Measurements from ENCODE around the gene ABHD8. TPM values are rescaled to one million over a fixed set of nuclear protein-coding genes. Genes with fewer than 3 reads are reported as not detected.

ABHD8 gene
- polyA plus RNA-seq, 3 donors, result 11.3 to 14.9 (median 12.5) TPM

DNA sequence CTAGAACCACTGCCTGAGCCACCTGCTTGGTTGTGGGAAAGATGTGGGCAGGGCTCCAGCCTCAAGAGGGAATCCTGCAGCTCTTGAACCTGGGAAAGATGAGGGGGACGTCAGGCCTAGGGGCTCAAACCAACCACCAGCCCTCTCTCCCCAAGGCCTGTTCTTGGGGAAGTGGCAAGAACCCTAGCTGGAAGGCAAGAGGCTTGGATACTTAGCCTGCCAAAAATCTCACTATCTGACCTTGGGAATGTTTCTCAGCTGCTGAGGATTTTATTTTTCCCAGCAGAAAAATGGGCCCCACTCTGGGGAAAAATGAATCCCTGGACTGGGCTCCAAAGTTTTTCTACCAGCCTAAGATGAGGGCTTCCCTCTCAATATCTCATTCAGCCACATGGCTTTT, 43.3 kb downstream of the ABHD8 start:
- H3K27me3 ChIP-seq (ENCODE audit: control insufficient read depth in 2 of 2, insufficient read depth in 2 of 2, low read length in 2 of 2), result no peaks in the 10 kb centered on the region
- no peak overlapping the region for H3K27ac ChIP-seq (ENCODE audit: low read depth in 1 of 2, low read length in 2 of 2)
- no peak overlapping the region for H3K4me3 Mint-ChIP-seq
- H3K27ac Mint-ChIP-seq, result no peak overlapping the region
- H3K9me3 Mint-ChIP-seq, result peaks cover 0 to 2% (median 0%) of the 10 kb centered on the region in 7 donors
- no peak overlapping the region for H3K9ac ChIP-seq (ENCODE audit: insufficient read depth, low read length, poor library complexity, severe bottlenecking)
- no peaks in the 10 kb centered on the region for H3K4me1 ChIP-seq (ENCODE audit: control insufficient read depth in 1 of 2, insufficient read depth in 2 of 2, low read length in 2 of 2)
- no CpG with 5 or more reads among the region's 1 CpG for WGBS (ENCODE audit: insufficient coverage)
- no peaks in the 10 kb centered on the region for H3K9me3 ChIP-seq (replicated peaks in 1 of 2; ENCODE audit: control insufficient read depth in 1 of 2, insufficient read depth in 1 of 2, low read length in 2 of 2)
- no peaks in the 10 kb centered on the region for H3K36me3 ChIP-seq (replicated peaks in 1 of 2; ENCODE audit: control insufficient read depth in 1 of 2, insufficient read depth in 2 of 2, low read length in 2 of 2)
- DNase-seq, result no peak
- no peaks in the 10 kb centered on the region for H4K20me1 ChIP-seq (ENCODE audit: insufficient read depth, low read length)
- H3K4me3 ChIP-seq (replicated peaks in 1 of 3; ENCODE audit: low read depth in 2 of 3, low read length in 3 of 3), result no peak overlapping the region
- H3K79me2 ChIP-seq (ENCODE audit: insufficient read depth, low read length), result no peaks in the 10 kb centered on the region
- H2AFZ ChIP-seq (ENCODE audit: insufficient read depth, low read depth, low read length, poor library complexity, severe bottlenecking), result no peak overlapping the region
- H3K4me1 Mint-ChIP-seq, result peaks cover 10% of the 10 kb centered on the region
- TF ChIP-seq CTCF (IDR thresholded peaks at IDR 0.05), result no peak
- peaks cover 0 to 4% (median 2%) of the 10 kb centered on the region in 3 donors for H3K27me3 Mint-ChIP-seq (ENCODE audit: low read depth in 3 of 3)
- H3K4me2 ChIP-seq (replicated peaks; ENCODE audit: extremely low read depth, low read length, poor library complexity, severe bottlenecking), result no peak overlapping the region
- intact Hi-C loops (cut with micrococcal nuclease), result loop anchor here in 1 of 2 donors (2.0 to 10.0 kb wide), 2 partner anchors 23 to 595 kb away; partner anchors contain the start of gene RPL18A
- H3K36me3 Mint-ChIP-seq, result no peaks in the 10 kb centered on the region

DNA sequence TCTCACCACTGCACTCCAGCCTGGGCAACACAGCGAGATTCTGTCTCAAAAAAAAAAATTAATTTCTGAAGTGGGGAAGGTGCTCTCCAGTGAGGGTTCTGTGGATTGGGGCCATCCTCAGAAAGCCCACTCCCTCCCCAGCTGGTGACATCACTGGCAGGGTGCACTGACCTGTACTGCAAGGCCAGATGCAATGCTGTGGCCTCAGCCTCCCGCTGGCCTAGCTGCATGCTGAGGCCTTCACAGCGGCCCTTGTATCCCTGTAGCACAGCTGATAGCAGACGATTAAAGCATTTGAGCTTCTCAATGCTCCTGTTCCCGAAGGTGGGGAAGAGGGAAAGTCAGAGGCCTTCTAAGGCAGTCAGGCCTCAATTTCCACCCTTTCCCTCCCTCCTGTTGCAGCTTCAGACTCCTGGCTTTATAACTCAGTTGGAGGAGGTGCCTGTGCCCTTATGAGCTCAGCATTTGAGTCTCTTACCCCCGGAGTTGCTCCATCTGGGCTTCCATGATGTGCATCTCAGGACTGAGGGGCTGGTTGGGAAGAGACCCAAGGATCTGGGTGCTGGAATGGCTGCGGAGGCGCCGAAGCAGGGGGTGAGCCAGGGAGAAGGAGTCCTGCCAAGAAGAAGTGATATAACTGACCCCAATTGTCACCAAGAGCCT, 44.0 kb downstream of the ABHD8 start:
- Mint-ChIP-seq H3K4me1 (peaks cover 5% of the 10 kb centered on the region), H3K36me3 (no peaks in the 10 kb centered on the region), H3K4me3 (no peak overlapping the region), H3K27ac (no peak overlapping the region), H3K27me3 (ENCODE audit: low read depth in 3 of 3) (peaks cover 0 to 6% (median 2%) of the 10 kb centered on the region in 3 donors), H3K9me3 (peaks cover 0 to 2% (median 0%) of the 10 kb centered on the region in 7 donors)
- no peak for DNase-seq
- Histone ChIP-seq H3K9me3 (replicated peaks in 1 of 2; ENCODE audit: control insufficient read depth in 1 of 2, insufficient read depth in 1 of 2, low read length in 2 of 2) (no peaks in the 10 kb centered on the region), H3K36me3 (replicated peaks in 1 of 2; ENCODE audit: control insufficient read depth in 1 of 2, insufficient read depth in 2 of 2, low read length in 2 of 2) (no peaks in the 10 kb centered on the region), H3K27me3 (ENCODE audit: control insufficient read depth in 2 of 2, insufficient read depth in 2 of 2, low read length in 2 of 2) (no peaks in the 10 kb centered on the region), H3K79me2 (ENCODE audit: insufficient read depth, low read length) (no peaks in the 10 kb centered on the region), H3K4me3 (replicated peaks in 1 of 3; ENCODE audit: low read depth in 2 of 3, low read length in 3 of 3) (no peak overlapping the region), H2AFZ (ENCODE audit: insufficient read depth, low read depth, low read length, poor library complexity, severe bottlenecking) (no peak overlapping the region), H3K27ac (ENCODE audit: low read depth in 1 of 2, low read length in 2 of 2) (no peak overlapping the region), H3K4me1 (ENCODE audit: control insufficient read depth in 1 of 2, insufficient read depth in 2 of 2, low read length in 2 of 2) (no peaks in the 10 kb centered on the region), H3K4me2 (replicated peaks; ENCODE audit: extremely low read depth, low read length, poor library complexity, severe bottlenecking) (no peak overlapping the region), H4K20me1 (ENCODE audit: insufficient read depth, low read length) (no peaks in the 10 kb centered on the region), H3K9ac (ENCODE audit: insufficient read depth, low read length, poor library complexity, severe bottlenecking) (no peak overlapping the region)
- WGBS (ENCODE audit: insufficient coverage), result 100% methylated on average over 6 of the region's 9 CpGs
- intact Hi-C loops (cut with micrococcal nuclease), result loop anchor here in 1 of 2 donors (2.0 kb wide), 1 partner anchor 24 kb away; no protein-coding TSS in a partner anchor
- TF ChIP-seq CTCF (IDR thresholded peaks at IDR 0.05), result no peak
